22Rv1 (cell line): ENCODE results near the gene VPS35L.

Experiments used
- ZFX ChIP-seq: fragments of 450-650 bp; IDR thresholded peaks from 2 replicates; pipeline ENCODE4 v1.6.1; 2017; ENCODE audit warnings: antibody characterized with exemption, borderline replicate concordance
- TF ChIP-seq, protein P1 (sequence below): fragments of 450-650 bp; IDR thresholded peaks from 2 replicates; pipeline ENCODE4 v1.5.1; 2017; ENCODE audit warnings: mild to moderate bottlenecking

DNA sequence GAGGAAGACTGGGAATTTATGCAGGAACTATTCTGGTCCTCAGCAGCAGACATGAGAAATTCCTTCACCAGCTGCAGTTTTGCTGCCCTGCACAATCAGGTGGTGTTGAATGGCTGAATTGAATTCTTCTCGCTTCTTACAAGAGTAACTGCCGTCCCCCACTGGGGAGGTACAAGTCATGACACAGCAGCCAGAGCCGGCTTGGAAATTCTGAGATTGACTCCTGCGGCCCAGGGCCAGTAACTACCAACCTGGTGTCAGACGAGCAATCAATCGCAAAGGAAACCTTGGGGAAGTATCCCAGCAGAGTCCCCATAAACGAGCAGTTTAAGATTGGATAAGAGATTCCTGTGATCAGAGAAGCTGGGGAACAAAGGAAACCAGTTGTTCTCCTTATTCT lies 131.8 kb downstream of the VPS35L start:
- TF ChIP-seq, protein P1, sequence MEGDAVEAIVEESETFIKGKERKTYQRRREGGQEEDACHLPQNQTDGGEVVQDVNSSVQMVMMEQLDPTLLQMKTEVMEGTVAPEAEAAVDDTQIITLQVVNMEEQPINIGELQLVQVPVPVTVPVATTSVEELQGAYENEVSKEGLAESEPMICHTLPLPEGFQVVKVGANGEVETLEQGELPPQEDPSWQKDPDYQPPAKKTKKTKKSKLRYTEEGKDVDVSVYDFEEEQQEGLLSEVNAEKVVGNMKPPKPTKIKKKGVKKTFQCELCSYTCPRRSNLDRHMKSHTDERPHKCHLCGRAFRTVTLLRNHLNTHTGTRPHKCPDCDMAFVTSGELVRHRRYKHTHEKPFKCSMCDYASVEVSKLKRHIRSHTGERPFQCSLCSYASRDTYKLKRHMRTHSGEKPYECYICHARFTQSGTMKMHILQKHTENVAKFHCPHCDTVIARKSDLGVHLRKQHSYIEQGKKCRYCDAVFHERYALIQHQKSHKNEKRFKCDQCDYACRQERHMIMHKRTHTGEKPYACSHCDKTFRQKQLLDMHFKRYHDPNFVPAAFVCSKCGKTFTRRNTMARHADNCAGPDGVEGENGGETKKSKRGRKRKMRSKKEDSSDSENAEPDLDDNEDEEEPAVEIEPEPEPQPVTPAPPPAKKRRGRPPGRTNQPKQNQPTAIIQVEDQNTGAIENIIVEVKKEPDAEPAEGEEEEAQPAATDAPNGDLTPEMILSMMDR: no peak
- TF ChIP-seq ZFX: no peak
